HG02798 (cell line): ENCODE data around the gene PIK3R1.

ENCODE experiments used
- ATAC-seq: cut with Tn5 transposase; IDR thresholded peaks from one replicate; pipeline ENCODE4 v1.9.1; 2021; ENCODE audit warnings: mild to moderate bottlenecking; ENCODE audit not compliant: unreplicated experiment, poor library complexity

The PIK3R1 gene

GRCh38 chr5:68343421-68343826 is 127.9 kb downstream of the PIK3R1 start:
- peak; percentile 73 for ATAC-seq

- ATAC-seq = peak; percentile 50
Measured at GRCh38 chr5:68344447-68345111, 129.0 kb downstream of the PIK3R1 start.

- no peak for ATAC-seq
Measured at GRCh38 chr5:68345171-68345570, 129.6 kb downstream of the PIK3R1 start.

GRCh38 chr5:68345582-68345981 is 130.0 kb downstream of the PIK3R1 start:
- no peak for ATAC-seq

- ATAC-seq = no peak
Measured at GRCh38 chr5:68347536-68347935, 132.0 kb downstream of the PIK3R1 start.

GRCh38 chr5:68348447-68349222 is 133.1 kb downstream of the PIK3R1 start:
- ATAC-seq = no peak

- no peak for ATAC-seq
Measured at GRCh38 chr5:68350176-68350575, 134.6 kb downstream of the PIK3R1 start.
